Hematopoietic multipotent progenitor cell treated with erythropoietin and hydrocortisone succinate and interleukin-3 and kit ligand, for 6 days (in vitro differentiated cells): ENCODE results near the gene TMCC2.

Source experiments
- DNase-seq: peaks from one replicate; pipeline ENCODE4 v3.0.0-alpha.2; 2015

The TMCC2 gene

GRCh38 chr1:205309741-205310140 is 82.0 kb downstream of the TMCC2 start:
- DNase-seq = no peak

GRCh38 chr1:205310976-205311704 is 83.4 kb downstream of the TMCC2 start:
- no peak for DNase-seq

GRCh38 chr1:205312866-205313562 is 85.3 kb downstream of the TMCC2 start:
- no peak for DNase-seq

GRCh38 chr1:205313563-205314308 is 86.0 kb downstream of the TMCC2 start:
- peak; percentile 30 for DNase-seq

- DNase-seq = no peak
Observed at GRCh38 chr1:205315008-205315618, 87.4 kb downstream of the TMCC2 start.

- DNase-seq = no peak
Observed at GRCh38 chr1:205316161-205316566, 88.4 kb downstream of the TMCC2 start.

- DNase-seq = peak; percentile 25
Observed at GRCh38 chr1:205317311-205317917, 89.7 kb downstream of the TMCC2 start.

- no peak for DNase-seq
Observed at GRCh38 chr1:205318231-205318991, 90.7 kb downstream of the TMCC2 start.

GRCh38 chr1:205319081-205320018 is 91.6 kb downstream of the TMCC2 start:
- DNase-seq = peak; percentile 43

- DNase-seq = peak; percentile 78
Observed at GRCh38 chr1:205321162-205321958, 93.6 kb downstream of the TMCC2 start, which contains the start of gene NUAK2. Gene NUAK2 (minus strand): TSS chr1:205321745. CDS start chr1:205321628, 117 bp downstream.

- no peak for DNase-seq
Observed at GRCh38 chr1:205321959-205322283, 94.2 kb downstream of the TMCC2 start.
